HepG2 (cell line): Measurements from ENCODE around the gene ERP27. TPM values are rescaled to one million over a fixed set of nuclear protein-coding genes. Genes with fewer than 3 reads are reported as not detected.

Experiments used
- ATAC-seq: fragments of 200-7000 bp; cut with Tn5 transposase; 3 replicates; pipeline ENCODE4 v1.9.1; 2020; ENCODE audit warnings: mild to moderate bottlenecking, moderate library complexity
- BruUV-seq: library from RNA; stranded (reverse); fragments of 400-500 nt; replicated peaks from 2 replicates; lab custom pipeline; 2021; lab: Mats Ljungman, UMichigan
- CTCF ChIA-PET: fragments of 300-600 bp; formaldehyde crosslinking; extraction: SDS; loops from one replicate; lab custom pipeline; 2021; ENCODE audit warnings: low total read pairs, inconsistent platforms, low intra/inter-chr PET ratio; lab: Yijun Ruan, JAX
- POLR2A ChIA-PET: fragments of 350-600 bp; sonication (Branson Sonifier 250); formaldehyde crosslinking; loops from one replicate; lab custom pipeline; 2020; ENCODE audit warnings: antibody characterized with exemption, inconsistent platforms; lab: Yijun Ruan, JAX
- DNase-seq: peaks from one replicate; pipeline ENCODE4 v3.0.0-alpha.2; 2015; ENCODE audit warnings: low spot score
- FAIRE-seq: peaks from 3 replicates; lab custom pipeline; 2011; peaks lifted over from hg19 to GRCh38; lab: Jason Lieb, UNC
- H2AFZ ChIP-seq: one replicate; pipeline ENCODE4 v1.6.1; 2011; ENCODE audit warnings: low read length, inconsistent platforms
- H3K27ac ChIP-seq: fragments of 300-600 bp; 3 replicates; pipeline ENCODE4 v1.8.0; 2011; ENCODE audit warnings: mixed run types, mild to moderate bottlenecking, mixed read lengths, low read length, inconsistent platforms; ENCODE audit not compliant: insufficient read depth; ENCODE audit errors: extremely low read length
- H3K27me3 ChIP-seq, 2 experiments: fragments of 200-600 bp in 1 of 2; 2 replicates in 1 of 2; 3 replicates in 1 of 2; pipeline versions ENCODE4 v1.6.0 to v1.8.0; 2011; ENCODE audit warnings: low read length in 2 of 2, mild to moderate bottlenecking in 2 of 2, moderate library complexity in 2 of 2, inconsistent platforms in 1 of 2; ENCODE audit not compliant: insufficient read depth in 2 of 2, control insufficient read depth in 1 of 2
- H3K36me3 ChIP-seq, 2 experiments: fragments of 200-600 bp in 1 of 2; replicated peaks in 1 of 2; 2 replicates in 1 of 2; 3 replicates in 1 of 2; pipeline versions ENCODE4 v1.5.1 to v1.8.0; 2011; ENCODE audit warnings: low read length in 2 of 2, inconsistent platforms in 1 of 2; ENCODE audit not compliant: insufficient read depth in 2 of 2, control insufficient read depth in 1 of 2
- H3K4me1 ChIP-seq: 2 replicates; pipeline ENCODE4 v1.5.1; 2012; ENCODE audit warnings: low read length, inconsistent platforms; ENCODE audit not compliant: insufficient read depth
- H3K4me2 ChIP-seq: 2 replicates; pipeline ENCODE4 v1.6.0; 2011; ENCODE audit warnings: low read depth, low read length, inconsistent platforms
- H3K4me3 ChIP-seq, 3 experiments: fragments of 200-600 bp in 1 of 3; sonication (generic), shearing (Covaris generic) in 1 of 3; replicated peaks in 1 of 3; 2 replicates each; pipeline ENCODE4 v1.5.1; 2011 to 2016; ENCODE audit warnings: low read length in 3 of 3, inconsistent platforms in 2 of 3, low read depth in 2 of 3, mild to moderate bottlenecking in 2 of 3, control low read depth in 1 of 3, mixed read lengths in 1 of 3; ENCODE audit not compliant: insufficient read depth in 1 of 3
- H3K79me2 ChIP-seq: one replicate; pipeline ENCODE4 v1.6.1; 2011; ENCODE audit warnings: low read length, inconsistent platforms; ENCODE audit not compliant: insufficient read depth
- H3K9ac ChIP-seq: 2 replicates; pipeline ENCODE4 v1.6.0; 2011; ENCODE audit warnings: mild to moderate bottlenecking, low read depth, low read length, inconsistent platforms; ENCODE audit not compliant: insufficient read depth
- H3K9me3 ChIP-seq: 2 replicates; pipeline ENCODE4 v1.5.1; 2012; ENCODE audit warnings: mild to moderate bottlenecking, low read length
- H4K20me1 ChIP-seq: 2 replicates; pipeline ENCODE4 v1.6.0; 2011; ENCODE audit warnings: inconsistent platforms, mild to moderate bottlenecking, low read length, moderate library complexity; ENCODE audit not compliant: insufficient read depth
- ARID4A ChIP-seq: sonication (generic); formaldehyde crosslinking; IDR thresholded peaks from 2 replicates; pipeline ENCODE4 v1.5.0; 2020; ENCODE audit warnings: mild to moderate bottlenecking, missing genetic modification reagents, borderline replicate concordance
- CTCF ChIP-seq: sonication (generic); formaldehyde crosslinking; IDR thresholded peaks from 2 replicates; pipeline ENCODE4 v1.5.0; 2020; ENCODE audit warnings: mild to moderate bottlenecking, missing genetic modification reagents, moderate library complexity
- HNF4G ChIP-seq, 2 experiments: sonication (generic) in 1 of 2; formaldehyde crosslinking in 1 of 2; IDR thresholded peaks; 2 replicates each; pipeline versions ENCODE4 v1.4.0 to v1.6.1; 2011 to 2020; ENCODE audit warnings: borderline replicate concordance in 2 of 2, low read depth in 2 of 2, mild to moderate bottlenecking in 2 of 2, low read length in 1 of 2, missing genetic modification reagents in 1 of 2, moderate library complexity in 1 of 2
- KDM4B ChIP-seq: sonication (generic); formaldehyde crosslinking; IDR thresholded peaks from 2 replicates; pipeline ENCODE4 v1.4.0; 2020; ENCODE audit warnings: missing genetic modification reagents
- KMT2A ChIP-seq: sonication (generic); formaldehyde crosslinking; IDR thresholded peaks from 2 replicates; pipeline ENCODE4 v1.4.0; 2020; ENCODE audit warnings: missing genetic modification reagents
- MAX ChIP-seq: IDR thresholded peaks from 2 replicates; pipeline ENCODE4 v1.6.1; 2012; ENCODE audit warnings: inconsistent platforms
- MLX ChIP-seq: IDR thresholded peaks from 2 replicates; pipeline ENCODE4 v1.6.1; 2016
- PRMT3 ChIP-seq: sonication (generic); formaldehyde crosslinking; IDR thresholded peaks from 2 replicates; pipeline ENCODE4 v1.8.1; 2022; ENCODE audit warnings: low read depth, mild to moderate bottlenecking, moderate library complexity, missing genetic modification reagents, borderline replicate concordance
- REPIN1 ChIP-seq: sonication (generic); formaldehyde crosslinking; IDR thresholded peaks from 2 replicates; pipeline ENCODE4 v1.8.0; 2022; ENCODE audit warnings: missing genetic modification reagents, low read depth, mild to moderate bottlenecking, borderline replicate concordance
- REXO4 ChIP-seq: sonication (generic); formaldehyde crosslinking; IDR thresholded peaks from 2 replicates; pipeline ENCODE4 v1.8.0; 2022; ENCODE audit warnings: missing genetic modification reagents, mild to moderate bottlenecking, borderline replicate concordance
- SMC3 ChIP-seq: IDR thresholded peaks from 2 replicates; pipeline ENCODE4 v1.6.1; 2011; ENCODE audit warnings: low read length, improper control_type of control experiment
- STAG1 ChIP-seq: sonication (generic); formaldehyde crosslinking; IDR thresholded peaks from 2 replicates; pipeline ENCODE4 v1.4.0; 2020; ENCODE audit warnings: missing genetic modification reagents
- ZNF136 ChIP-seq: sonication (generic); formaldehyde crosslinking; IDR thresholded peaks from 2 replicates; pipeline ENCODE4 v1.8.1; 2022; ENCODE audit warnings: low read depth, mild to moderate bottlenecking, moderate library complexity, missing genetic modification reagents
- ZNF331 ChIP-seq: sonication (generic); formaldehyde crosslinking; IDR thresholded peaks from 2 replicates; pipeline ENCODE4 v1.4.0; 2020; ENCODE audit warnings: missing genetic modification reagents
- WGBS: methylation state at CpG from one replicate; pipeline ENCODE4 v1.1.6; 2017; ENCODE audit warnings: low lambda C conversion rate; 5-methylcytosine and 5-hydroxymethylcytosine counted together
- in situ Hi-C: cut with HindIII; loops from 2 replicates; pipeline ENCODE4 v1.10.0; 2017; ENCODE audit warnings: low pct_unique_long_range_greater_than_20kb; ENCODE audit not compliant: extremely low pct_ligation_motif_present
- intact Hi-C: fragments of 100-400 bp; cut with micrococcal nuclease; formaldehyde crosslinking; loops from one replicate; pipeline ENCODE4 v1.10.0; 2022; ENCODE audit not compliant: unreplicated experiment
- polyA plus RNA-seq, 8 experiments: library from polyadenylated mRNA; depleted of rRNA in 3 of 8; stranded (reverse) in 7 of 8; unstranded in 1 of 8; fragments of >200 nt; fragmentation: Illumina TruSeq in 4 of 8; extraction: Trizol in 4 of 8; gene quantifications; 2 replicates each; pipeline versions ENCODE4 v1.2.1 to v1.2.3, GENCODE V29; 2011 to 2016; ENCODE audit warnings: low read depth in 4 of 8, missing spikeins in 1 of 8, mixed read lengths in 1 of 8; ENCODE audit not compliant: insufficient read depth in 1 of 8
- total RNA-seq, 5 experiments: library from RNA; depleted of rRNA; stranded (reverse); fragments of >200 nt; fragmentation: Illumina TruSeq; extraction: Trizol; gene quantifications; 2 replicates each; pipeline ENCODE4 v1.2.3, GENCODE V29; 2016; ENCODE audit warnings: low read depth in 1 of 5
- TF ChIP-seq, protein P1 (sequence below): sonication (generic); formaldehyde crosslinking; IDR thresholded peaks from 2 replicates; pipeline ENCODE4 v1.4.0; 2020; ENCODE audit warnings: missing genetic modification reagents

Gene ERP27
- total and polyA plus RNA-seq, 2 of the 13 experiments (the other 11 are each of a cell fraction or from before 2014, with no cell fraction given): 1.8 to 6.6 TPM

- no peaks in the 10 kb centered on the region for H3K27me3 ChIP-seq
- ChIA-PET CTCF (no interaction called here), POLR2A (no interaction called here)
- TF ChIP-seq HNF4G (IDR thresholded peaks at IDR 0.05; ENCODE audit: borderline replicate concordance, low read depth, low read length): no peak
- no peak for TF ChIP-seq HNF4G (CRISPR knock-in tag; IDR thresholded peaks at IDR 0.05; ENCODE audit: borderline replicate concordance, low read depth)
- no peak for TF ChIP-seq ARID4A (CRISPR knock-in tag)
- TF ChIP-seq SMC3: peak; percentile 12; the same call in 1 of the 2 replicates
- TF ChIP-seq MAX: no peak
- TF ChIP-seq ZNF136 (CRISPR knock-in tag): no peak
- no peak for TF ChIP-seq KDM4B
- TF ChIP-seq, protein P1, sequence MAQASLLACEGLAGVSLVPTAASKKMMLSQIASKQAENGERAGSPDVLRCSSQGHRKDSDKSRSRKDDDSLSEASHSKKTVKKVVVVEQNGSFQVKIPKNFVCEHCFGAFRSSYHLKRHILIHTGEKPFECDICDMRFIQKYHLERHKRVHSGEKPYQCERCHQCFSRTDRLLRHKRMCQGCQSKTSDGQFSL (CRISPR knock-in tag): no peak
- no peak for TF ChIP-seq REXO4
- no peak for TF ChIP-seq REPIN1 (CRISPR knock-in tag)
- no peak for TF ChIP-seq PRMT3 (CRISPR knock-in tag)
- TF ChIP-seq CTCF (CRISPR knock-in tag): peak; percentile 49
- no peak for TF ChIP-seq MLX (CRISPR knock-in tag)
- peak; percentile 49 for TF ChIP-seq STAG1 (CRISPR knock-in tag)
- TF ChIP-seq ZNF331 (CRISPR knock-in tag): no peak
- TF ChIP-seq KMT2A (CRISPR knock-in tag): no peak
- H3K4me3 ChIP-seq: no peak overlapping the region
- H3K9me3 ChIP-seq: no peaks in the 10 kb centered on the region
- BruUV-seq: no TSS peak
- FAIRE-seq (peak; percentile 46), DNase-seq (peak; percentile 5), ATAC-seq (peak; percentile 81)
- H2AFZ ChIP-seq: no peak overlapping the region
- H3K79me2 ChIP-seq: no peaks in the 10 kb centered on the region
- no peaks in the 10 kb centered on the region for H3K36me3 ChIP-seq
- H3K4me1 ChIP-seq: no peaks in the 10 kb centered on the region
- H3K27ac ChIP-seq: no peak overlapping the region
- intact Hi-C loops (loop anchor here (2.0 kb wide), 1 partner anchor 48 kb away; no protein-coding TSS in a partner anchor), in situ Hi-C loops (no loop called here)
- no peak overlapping the region for H3K4me2 ChIP-seq
- H3K9ac ChIP-seq: no peak overlapping the region
- H4K20me1 ChIP-seq: no peaks in the 10 kb centered on the region
- 26% methylated on average over 7 of the region's 7 CpGs for WGBS
Observed at GRCh38 chr12:14892726-14893505, 45.4 kb downstream of the ERP27 start.
